NCI-H460 (cell line): ENCODE results near the gene KRT10. TPM values are rescaled to one million over a fixed set of nuclear protein-coding genes. Genes with fewer than 3 reads are reported as not detected.

Experiments used
- total RNA-seq: library from RNA; depleted of rRNA; stranded (reverse); fragments of >200 nt; shearing (Covaris generic); gene quantifications from 2 replicates; pipeline ENCODE4 v1.2.3, GENCODE V29; 2014; rRNA removed

Gene KRT10
- total RNA-seq, 1 experiment from 2014 or later = 36.8 TPM

Other genes with a start within 250 kb of the KRT10 start
- 101 and 107 TPM in 2 replicates for gene SMARCE1, start 174.8 kb downstream of the KRT10 start, total RNA-seq
- gene KRT222, start 157.4 kb downstream of the KRT10 start, total RNA-seq = not detected in 2 replicates
- gene KRT24, start 118.9 kb downstream of the KRT10 start, total RNA-seq = not detected in 2 replicates
- gene KRT25, start 67.3 kb downstream of the KRT10 start, total RNA-seq = not detected in 2 replicates
- not detected in 2 replicates for gene KRT26, start 50.4 kb downstream of the KRT10 start, total RNA-seq
- gene KRT27, start 40.1 kb downstream of the KRT10 start, total RNA-seq = not detected in 2 replicates
- not detected in 2 replicates for gene KRT28, start 22.7 kb downstream of the KRT10 start, total RNA-seq
- not detected in 2 replicates for gene KRT12, start 44.6 kb upstream of the KRT10 start, total RNA-seq
- not detected in 2 replicates for gene KRT20, start 62.6 kb upstream of the KRT10 start, total RNA-seq
- gene KRT23, start 115.0 kb upstream of the KRT10 start, total RNA-seq = 0.07 TPM in 1 of 2 replicates, not detected in the other
- gene KRT39, start 144.3 kb upstream of the KRT10 start, total RNA-seq = not detected in 2 replicates
- not detected in 2 replicates for gene KRT40, start 161.7 kb upstream of the KRT10 start, total RNA-seq
- gene KRTAP3-3, start 171.6 kb upstream of the KRT10 start, total RNA-seq = not detected in 2 replicates
- not detected in 2 replicates for gene KRTAP3-2, start 177.3 kb upstream of the KRT10 start, total RNA-seq
- gene KRTAP3-1, start 186.5 kb upstream of the KRT10 start, total RNA-seq = not detected in 2 replicates
- not detected in 2 replicates for gene KRTAP1-5, start 204.6 kb upstream of the KRT10 start, total RNA-seq
- not detected in 2 replicates for gene KRTAP1-4, start 207.6 kb upstream of the KRT10 start, total RNA-seq
- not detected in 2 replicates for gene KRTAP1-3, start 212.3 kb upstream of the KRT10 start, total RNA-seq
- gene KRTAP1-1, start 218.8 kb upstream of the KRT10 start, total RNA-seq = not detected in 2 replicates
- not detected in 2 replicates for gene KRTAP2-1, start 224.7 kb upstream of the KRT10 start, total RNA-seq
- not detected in 2 replicates for gene KRTAP2-2, start 232.6 kb upstream of the KRT10 start, total RNA-seq
- gene KRTAP2-3, start 237.5 kb upstream of the KRT10 start, total RNA-seq = not detected in 2 replicates
- gene KRTAP2-4, start 243.3 kb upstream of the KRT10 start, total RNA-seq = not detected in 2 replicates